Activated B cell treated with CpG ODN at 0.5 μM for 24 hours (primary cell): ENCODE measurements around the gene PBX1. TPM values are rescaled to one million over a fixed set of nuclear protein-coding genes. Genes with fewer than 3 reads are reported as not detected.

Source experiments
- ATAC-seq: fragments of 200-7000 bp; cut with Tn5 transposase; one replicate; pipeline ENCODE4 v1.10.0; 2021; ENCODE audit warnings: low read depth, mild to moderate bottlenecking, moderate library complexity
- CTCF ChIA-PET: fragments of 350-600 bp; sonication (Branson Sonifier 250); formaldehyde crosslinking; loops from one replicate; lab custom pipeline; 2021; ENCODE audit warnings: antibody characterized with exemption; lab: Charles Lee
- POLR2A ChIA-PET: fragments of 350-600 bp; sonication (Branson Sonifier 250); formaldehyde crosslinking; loops from one replicate; lab custom pipeline; 2021; ENCODE audit warnings: antibody characterized with exemption; lab: Charles Lee
- DNase-seq: peaks from one replicate; pipeline ENCODE4 v3.0.0; 2022
- H3K27ac Mint-ChIP-seq: one replicate; pipeline ENCODE4 v1.8.0; 2020; ENCODE audit warnings: mixed read lengths
- H3K27me3 Mint-ChIP-seq: one replicate; pipeline ENCODE4 v1.8.0; 2021; ENCODE audit warnings: mixed read lengths
- H3K36me3 Mint-ChIP-seq: one replicate; pipeline ENCODE4 v1.8.0; 2021; ENCODE audit warnings: low read depth, mixed read lengths
- H3K4me1 Mint-ChIP-seq: one replicate; pipeline ENCODE4 v1.8.0; 2021; ENCODE audit warnings: mixed read lengths
- H3K4me3 Mint-ChIP-seq: one replicate; pipeline ENCODE4 v1.8.0; 2020; ENCODE audit warnings: mild to moderate bottlenecking, mixed read lengths
- H3K9me3 Mint-ChIP-seq: one replicate; pipeline ENCODE4 v1.8.0; 2020; ENCODE audit warnings: mixed read lengths
- intact Hi-C: fragments of 100-400 bp; cut with micrococcal nuclease; formaldehyde crosslinking; loops from one replicate; pipeline ENCODE4 v1.15.1; 2024
- total RNA-seq: library from RNA; stranded (reverse); gene quantifications from 2 replicates; pipeline ENCODE4 v1.2.3, GENCODE V29; 2022
- TF ChIP-seq, protein P1 (sequence below): fragments of 200-600 bp; IDR thresholded peaks from one replicate; pipeline ENCODE4 v1.8.0; 2022; ENCODE audit warnings: antibody characterized with exemption, mild to moderate bottlenecking

The PBX1 gene
- total RNA-seq, 1 donor from 2014 or later: not detected

DNA sequence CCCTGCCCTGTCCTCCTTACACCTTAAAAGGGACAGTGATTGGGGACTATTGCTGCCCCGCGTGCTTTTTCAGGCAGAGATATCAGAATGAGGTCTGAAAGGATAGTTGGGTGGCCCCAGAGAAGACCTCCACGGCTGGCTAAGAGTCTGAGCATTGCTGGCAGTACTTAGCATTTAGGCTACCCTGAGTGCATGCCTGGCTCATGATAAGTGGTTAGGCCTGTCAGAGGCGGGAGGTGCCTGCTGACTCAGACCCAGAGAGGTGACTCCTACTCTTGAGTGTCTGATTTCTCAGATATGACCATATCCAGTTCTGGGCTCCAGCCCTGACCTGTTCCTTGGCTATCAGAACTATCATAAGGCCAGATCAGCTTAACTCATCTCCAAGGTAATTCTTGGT is 213.7 kb downstream of the PBX1 start:
- ChIA-PET CTCF (no interaction called here), POLR2A (no interaction called here)
- H3K4me1 Mint-ChIP-seq: no peaks in the 10 kb centered on the region
- TF ChIP-seq, protein P1, sequence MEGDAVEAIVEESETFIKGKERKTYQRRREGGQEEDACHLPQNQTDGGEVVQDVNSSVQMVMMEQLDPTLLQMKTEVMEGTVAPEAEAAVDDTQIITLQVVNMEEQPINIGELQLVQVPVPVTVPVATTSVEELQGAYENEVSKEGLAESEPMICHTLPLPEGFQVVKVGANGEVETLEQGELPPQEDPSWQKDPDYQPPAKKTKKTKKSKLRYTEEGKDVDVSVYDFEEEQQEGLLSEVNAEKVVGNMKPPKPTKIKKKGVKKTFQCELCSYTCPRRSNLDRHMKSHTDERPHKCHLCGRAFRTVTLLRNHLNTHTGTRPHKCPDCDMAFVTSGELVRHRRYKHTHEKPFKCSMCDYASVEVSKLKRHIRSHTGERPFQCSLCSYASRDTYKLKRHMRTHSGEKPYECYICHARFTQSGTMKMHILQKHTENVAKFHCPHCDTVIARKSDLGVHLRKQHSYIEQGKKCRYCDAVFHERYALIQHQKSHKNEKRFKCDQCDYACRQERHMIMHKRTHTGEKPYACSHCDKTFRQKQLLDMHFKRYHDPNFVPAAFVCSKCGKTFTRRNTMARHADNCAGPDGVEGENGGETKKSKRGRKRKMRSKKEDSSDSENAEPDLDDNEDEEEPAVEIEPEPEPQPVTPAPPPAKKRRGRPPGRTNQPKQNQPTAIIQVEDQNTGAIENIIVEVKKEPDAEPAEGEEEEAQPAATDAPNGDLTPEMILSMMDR: no peak
- H3K27me3 Mint-ChIP-seq: no peaks in the 10 kb centered on the region
- H3K27ac Mint-ChIP-seq: no peak overlapping the region
- H3K9me3 Mint-ChIP-seq: no peaks in the 10 kb centered on the region
- no peak overlapping the region for H3K4me3 Mint-ChIP-seq
- ATAC-seq (no peak), DNase-seq (no peak)
- H3K36me3 Mint-ChIP-seq: no peaks in the 10 kb centered on the region
- intact Hi-C loops: no loop called here

DNA sequence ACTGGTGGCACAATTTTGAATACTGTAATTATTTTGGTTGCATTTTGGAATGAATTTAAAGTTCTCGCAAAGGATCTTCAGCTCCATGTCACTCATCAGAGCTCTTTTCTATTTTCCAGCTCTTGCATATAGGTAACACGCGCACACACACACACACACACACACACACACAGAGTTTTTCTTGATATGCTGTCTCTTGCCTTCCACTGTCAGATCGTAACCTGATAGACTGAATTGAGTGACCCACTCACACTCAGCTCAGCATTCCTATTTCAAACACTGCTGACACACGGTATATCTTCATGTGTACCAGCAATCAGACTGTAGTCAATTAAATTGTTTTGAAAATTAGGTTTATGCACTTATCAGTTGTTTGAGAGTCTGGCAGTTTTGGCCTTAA is 214.1 kb downstream of the PBX1 start:
- DNase-seq: no peak
- H3K27ac Mint-ChIP-seq: no peak overlapping the region
- no peak overlapping the region for H3K4me3 Mint-ChIP-seq
- ChIA-PET POLR2A (no interaction called here), CTCF (no interaction called here)
- no peaks in the 10 kb centered on the region for H3K27me3 Mint-ChIP-seq
- H3K4me1 Mint-ChIP-seq: no peaks in the 10 kb centered on the region
- no peaks in the 10 kb centered on the region for H3K9me3 Mint-ChIP-seq
- no peak for ATAC-seq
- intact Hi-C loops: no loop called here
- no peaks in the 10 kb centered on the region for H3K36me3 Mint-ChIP-seq
- TF ChIP-seq, protein P1: no peak

DNA sequence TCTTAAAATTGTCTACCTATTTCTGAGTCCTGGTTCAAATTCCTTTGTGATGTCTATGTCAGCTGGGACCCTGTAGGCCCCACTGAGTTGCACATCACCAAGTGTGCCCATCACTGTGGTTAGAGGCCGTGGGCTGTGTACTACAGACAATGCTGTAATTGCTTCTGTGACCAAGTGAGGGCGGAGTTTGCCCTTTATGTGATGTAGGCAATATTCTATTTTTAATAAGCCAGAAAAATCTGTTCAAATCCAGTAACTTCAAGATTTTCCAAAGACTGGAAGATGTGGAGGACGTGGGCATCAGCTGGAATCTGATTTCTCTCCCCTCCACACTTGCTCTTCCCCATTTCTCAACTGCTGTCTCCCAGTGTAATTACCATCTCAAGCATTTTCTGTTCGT is 215.4 kb downstream of the PBX1 start:
- no peaks in the 10 kb centered on the region for H3K36me3 Mint-ChIP-seq
- H3K4me3 Mint-ChIP-seq: no peak overlapping the region
- TF ChIP-seq, protein P1: no peak
- intact Hi-C loops: no loop called here
- no peak for ATAC-seq
- no peaks in the 10 kb centered on the region for H3K4me1 Mint-ChIP-seq
- H3K27ac Mint-ChIP-seq: no peak overlapping the region
- ChIA-PET POLR2A (no interaction called here), CTCF (interaction anchor here (1.9 kb wide), 1 partner anchor 13 kb away, joined by 5 read pairs; no protein-coding TSS in a partner anchor)
- DNase-seq: no peak
- H3K9me3 Mint-ChIP-seq: no peaks in the 10 kb centered on the region
- H3K27me3 Mint-ChIP-seq: no peaks in the 10 kb centered on the region

DNA sequence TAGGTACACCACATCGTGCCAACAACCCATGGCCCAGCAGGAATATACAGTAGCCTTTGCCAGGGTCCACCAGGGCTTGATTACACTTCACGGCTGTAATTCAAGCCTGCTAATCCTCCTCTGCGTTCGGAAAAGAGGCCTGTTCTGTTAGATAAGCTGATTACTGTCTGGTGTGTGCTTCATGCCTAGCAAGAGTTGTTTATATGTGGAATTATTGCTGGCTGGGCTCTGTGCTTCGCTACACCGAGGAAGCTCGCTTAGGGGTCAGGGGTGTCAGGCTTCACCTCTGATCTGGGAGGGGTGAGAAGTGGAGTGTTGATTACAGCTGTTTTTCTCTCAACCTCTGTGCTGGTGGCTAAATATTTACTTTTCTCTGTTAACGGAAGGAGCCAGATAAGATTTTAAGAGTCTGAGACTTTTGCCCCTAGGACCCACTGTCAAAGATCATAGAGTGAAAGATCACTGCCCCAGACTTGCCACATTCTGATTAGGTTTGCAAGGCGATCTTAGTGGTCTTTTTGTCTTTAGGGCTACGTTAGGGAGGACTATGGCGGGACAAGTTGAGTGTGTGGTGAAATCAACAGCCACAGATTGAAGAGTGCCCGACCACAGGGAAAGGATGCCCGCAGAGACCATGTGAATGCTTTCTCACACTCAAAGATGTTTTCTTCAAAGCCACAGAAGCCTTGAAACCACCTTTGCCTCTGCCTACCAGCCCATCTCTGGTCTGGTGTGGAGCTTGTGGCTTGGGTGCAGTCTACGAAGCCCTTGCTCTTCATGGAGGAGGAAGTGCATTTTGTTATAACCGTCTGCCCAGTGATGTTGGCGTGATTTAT is 216.1 kb downstream of the PBX1 start:
- ATAC-seq (no peak), DNase-seq (no peak)
- Mint-ChIP-seq H3K4me3 (no peak overlapping the region), H3K4me1 (no peaks in the 10 kb centered on the region), H3K36me3 (no peaks in the 10 kb centered on the region), H3K27ac (no peak overlapping the region), H3K9me3 (no peaks in the 10 kb centered on the region), H3K27me3 (no peaks in the 10 kb centered on the region)
- POLR2A ChIA-PET: no interaction called here
- intact Hi-C loops: no loop called here
- TF ChIP-seq, protein P1: no peak
- CTCF ChIA-PET: interaction anchor here (1.9 kb wide), 1 partner anchor 12 kb away, joined by 5 read pairs; no protein-coding TSS in a partner anchor

DNA sequence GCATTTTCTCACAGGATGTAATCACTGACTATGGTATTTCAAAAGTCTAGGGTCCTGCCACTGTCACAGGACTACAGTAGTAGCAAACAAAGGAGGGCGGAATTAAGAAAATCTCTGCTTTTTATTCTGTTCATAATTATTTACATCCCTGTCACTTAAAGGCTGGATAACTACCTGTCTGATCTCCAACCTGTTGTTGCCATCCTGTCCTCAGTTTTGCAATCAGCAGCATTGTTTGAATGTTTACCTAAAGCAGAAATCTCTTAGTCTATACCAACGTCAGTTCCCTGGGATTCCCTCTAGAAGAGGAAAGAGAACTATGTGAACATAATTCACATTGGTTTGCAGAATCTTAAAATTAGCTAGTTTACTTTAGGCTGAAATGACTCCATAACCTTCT is 218.5 kb downstream of the PBX1 start:
- DNase-seq: no peak
- Mint-ChIP-seq H3K4me3 (no peak overlapping the region), H3K36me3 (no peaks in the 10 kb centered on the region), H3K27me3 (no peaks in the 10 kb centered on the region), H3K9me3 (no peaks in the 10 kb centered on the region), H3K4me1 (no peaks in the 10 kb centered on the region), H3K27ac (no peak overlapping the region)
- TF ChIP-seq, protein P1: no peak
- ChIA-PET POLR2A (no interaction called here), CTCF (no interaction called here)
- no peak for ATAC-seq
- intact Hi-C loops: no loop called here
